Umbilical cord (tissue), 2 donors: ENCODE data around the gene DAPK1. TPM values are rescaled to one million over a fixed set of nuclear protein-coding genes. Genes with fewer than 3 reads are reported as not detected.
"Not testable (repeated sequence)": the region's sequence is repeated elsewhere in the genome, so short reads cannot be mapped to it uniquely, and the experiment has no call there.

Experiments used
- DNase-seq: peaks from one replicate; pipeline ENCODE4 v3.0.0-alpha.2; 2015; ENCODE audit warnings: low spot score
- total RNA-seq: library from RNA; depleted of rRNA; stranded (reverse); fragments of >200 nt; gene quantifications from one replicate; pipeline ENCODE4 v1.2.3, GENCODE V29; 2014; ENCODE audit warnings: low replicate concordance; ENCODE audit not compliant: insufficient read depth

DAPK1 gene
- total RNA-seq, 1 donor from 2014 or later, result 77.0 TPM

- DNase-seq, result peak; percentile 62
Measured at GRCh38 chr9:87498046-87498810, 561 bp downstream of the DAPK1 start.

- peak; percentile 31 for DNase-seq
Measured at GRCh38 chr9:87498811-87499360, 1.2 kb downstream of the DAPK1 start.

GRCh38 chr9:87499424-87500017 lies 1.9 kb downstream of the DAPK1 start:
- DNase-seq, result peak; percentile 42

- peak; percentile 44 for DNase-seq
Measured at GRCh38 chr9:87500491-87501270, 3.0 kb downstream of the DAPK1 start.

GRCh38 chr9:87501271-87501656 lies 3.6 kb downstream of the DAPK1 start:
- not testable (repeated sequence) for DNase-seq

- no peak for DNase-seq
Measured at GRCh38 chr9:87501806-87502205, 4.1 kb downstream of the DAPK1 start.

- no peak for DNase-seq
Measured at GRCh38 chr9:87502391-87503221, 4.9 kb downstream of the DAPK1 start.

- no peak for DNase-seq
Measured at GRCh38 chr9:87503430-87503829, 5.8 kb downstream of the DAPK1 start.

GRCh38 chr9:87503927-87504326 lies 6.3 kb downstream of the DAPK1 start:
- no peak for DNase-seq

- no peak for DNase-seq
Measured at GRCh38 chr9:87504938-87505337, 7.3 kb downstream of the DAPK1 start.

- DNase-seq, result no peak
Measured at GRCh38 chr9:87505869-87506678, 8.4 kb downstream of the DAPK1 start.

- DNase-seq, result no peak
Measured at GRCh38 chr9:87507576-87507975, 9.9 kb downstream of the DAPK1 start.

GRCh38 chr9:87510252-87510683 lies 12.6 kb downstream of the DAPK1 start:
- DNase-seq, result no peak

GRCh38 chr9:87512311-87512710 lies 14.6 kb downstream of the DAPK1 start:
- no peak for DNase-seq

- DNase-seq, result no peak
Measured at GRCh38 chr9:87513161-87513560, 15.5 kb downstream of the DAPK1 start.

- no peak for DNase-seq
Measured at GRCh38 chr9:87513880-87514535, 16.3 kb downstream of the DAPK1 start.

GRCh38 chr9:87515006-87515405 lies 17.3 kb downstream of the DAPK1 start:
- DNase-seq, result peak; percentile 93

GRCh38 chr9:87515588-87516221 lies 18.0 kb downstream of the DAPK1 start:
- DNase-seq, result no peak

GRCh38 chr9:87516222-87516925 lies 18.7 kb downstream of the DAPK1 start:
- DNase-seq, result no peak
